GM21367 (cell line): ENCODE data around the gene PGC.

Source experiments
- ATAC-seq: cut with Tn5 transposase; IDR thresholded peaks from one replicate; pipeline ENCODE4 v1.9.1; 2021; ENCODE audit not compliant: unreplicated experiment

PGC gene

GRCh38 chr6:41747256-41748101, at the start of gene PGC:
TSS of gene PGC (minus strand) at chr6:41747397. CDS start at chr6:41747334, 63 bp downstream.
- no peak for ATAC-seq

GRCh38 chr6:41796474-41796873, 49.3 kb upstream of the PGC start:
- no peak for ATAC-seq

- no peak for ATAC-seq
Observed at GRCh38 chr6:41791984-41792383, 44.8 kb upstream of the PGC start.

GRCh38 chr6:41791305-41791704, 44.1 kb upstream of the PGC start:
- ATAC-seq = no peak

DNA sequence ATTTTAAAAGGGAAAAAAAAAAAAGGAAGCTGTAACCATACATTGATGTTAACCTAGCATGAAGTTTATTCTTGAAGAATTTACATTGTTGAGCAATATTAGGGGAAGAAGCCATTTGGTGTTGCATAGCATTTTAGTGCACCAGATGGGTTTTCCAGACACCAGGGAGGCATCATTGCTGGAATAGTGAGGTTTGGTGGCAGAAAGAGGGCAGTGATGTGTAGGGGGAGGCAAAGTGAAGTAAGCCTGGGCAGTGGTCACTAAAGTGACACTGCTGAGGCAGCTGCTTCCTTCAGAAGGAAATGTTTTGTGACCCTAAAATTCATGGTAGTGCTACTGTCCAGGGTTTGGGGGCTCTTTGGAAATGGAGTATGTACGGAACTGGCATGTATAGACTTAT, 42.8 kb upstream of the PGC start:
- no peak for ATAC-seq

- no peak for ATAC-seq
Observed at GRCh38 chr6:41789390-41789724, 42.2 kb upstream of the PGC start.

DNA sequence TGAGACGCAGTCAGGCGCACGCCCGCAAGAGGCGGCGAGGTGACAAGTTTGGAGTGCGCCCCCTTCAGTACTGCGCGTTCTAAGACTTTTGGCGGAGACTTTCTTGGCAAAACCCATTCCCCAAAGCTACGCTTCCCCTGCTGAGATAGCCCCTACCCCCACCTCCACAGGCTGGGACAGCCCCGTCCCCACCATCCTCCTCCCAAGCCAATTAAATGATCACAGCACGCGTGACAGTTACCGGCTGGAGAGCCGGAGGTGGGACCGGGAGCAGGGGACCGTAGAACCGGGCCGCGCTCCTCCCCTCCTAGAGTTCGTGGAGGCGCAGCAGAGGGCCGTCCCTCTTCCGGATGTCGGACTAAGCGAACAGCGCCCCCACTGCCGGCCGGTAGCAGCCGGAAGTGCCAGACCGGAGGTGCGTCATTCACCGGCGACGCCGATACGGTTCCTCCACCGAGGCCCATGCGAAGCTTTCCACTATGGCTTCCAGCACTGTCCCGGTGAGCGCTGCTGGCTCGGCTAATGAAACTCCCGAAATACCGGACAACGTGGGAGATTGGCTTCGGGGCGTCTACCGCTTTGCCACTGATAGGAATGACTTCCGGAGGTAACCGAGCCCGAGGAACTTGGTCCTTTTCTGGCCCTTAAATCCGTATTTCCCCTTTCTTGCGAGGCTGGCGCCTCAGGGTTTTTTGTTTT, 40.2 kb upstream of the PGC start, which contains the start of gene TOMM6:
TOMM6 (plus strand) TSS at position 476 of the 699 bp plus-strand sequence; CDS start at position 480, 4 bp downstream.
- ATAC-seq = peak; percentile 62

DNA sequence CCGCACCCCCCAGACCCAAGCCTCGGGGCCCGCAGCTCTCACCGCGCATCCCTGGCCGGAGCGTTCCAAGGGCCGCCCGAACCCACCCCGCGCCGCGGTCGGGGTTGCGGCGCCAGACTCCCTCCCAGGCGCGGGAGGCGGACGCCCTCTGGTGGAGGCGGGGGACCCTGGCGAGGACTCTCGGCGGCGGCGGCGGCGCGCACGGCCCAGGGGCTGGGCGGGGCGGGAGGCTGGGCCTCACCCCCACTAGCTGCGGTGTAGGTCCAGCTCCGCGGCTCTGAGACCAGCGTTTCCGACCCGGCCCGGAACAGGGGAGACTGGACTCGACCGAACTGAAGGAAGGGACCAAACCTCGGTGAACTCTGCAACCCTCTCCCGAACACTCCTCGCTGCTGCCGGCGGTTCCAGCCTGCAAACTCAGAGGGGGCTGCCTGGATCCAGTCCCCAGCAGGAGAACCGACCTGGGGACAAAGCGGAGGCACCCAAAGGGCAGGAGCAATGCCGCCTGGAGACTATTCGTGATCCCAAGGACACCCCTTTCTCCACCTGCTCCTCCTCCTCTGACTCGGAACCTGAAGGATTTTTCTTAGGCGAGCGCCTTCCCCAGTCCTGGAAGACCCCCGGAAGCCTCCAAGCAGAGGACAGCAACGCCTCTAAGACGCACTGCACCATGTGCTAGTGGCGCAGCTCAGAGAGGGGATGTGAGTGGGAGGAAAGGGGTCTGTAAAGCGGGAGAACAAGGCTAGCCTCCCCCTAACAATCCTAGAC, 39.4 kb upstream of the PGC start:
- ATAC-seq = peak; percentile 40

- ATAC-seq = no peak
Observed at GRCh38 chr6:41785689-41786450, 38.7 kb upstream of the PGC start.

DNA sequence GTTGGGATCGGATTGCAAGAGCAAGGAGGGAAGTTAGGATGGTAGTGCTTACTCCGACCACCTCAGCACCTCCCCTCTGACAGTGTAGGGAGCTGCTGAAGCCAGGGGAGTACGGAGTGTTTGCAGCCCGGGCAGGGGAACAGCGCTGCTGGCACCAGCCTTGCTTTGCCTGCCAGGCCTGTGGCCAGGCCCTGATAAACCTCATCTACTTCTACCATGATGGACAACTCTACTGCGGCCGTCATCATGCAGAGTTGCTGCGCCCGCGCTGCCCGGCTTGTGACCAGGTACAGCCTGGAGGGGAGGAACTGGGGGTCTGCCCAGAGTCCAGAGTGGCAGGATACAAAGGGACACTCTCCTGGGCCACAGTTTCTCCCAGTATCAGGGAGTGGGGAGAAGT, 38.1 kb upstream of the PGC start:
- ATAC-seq = no peak

GRCh38 chr6:41784581-41785171, 37.5 kb upstream of the PGC start:
- no peak for ATAC-seq

DNA sequence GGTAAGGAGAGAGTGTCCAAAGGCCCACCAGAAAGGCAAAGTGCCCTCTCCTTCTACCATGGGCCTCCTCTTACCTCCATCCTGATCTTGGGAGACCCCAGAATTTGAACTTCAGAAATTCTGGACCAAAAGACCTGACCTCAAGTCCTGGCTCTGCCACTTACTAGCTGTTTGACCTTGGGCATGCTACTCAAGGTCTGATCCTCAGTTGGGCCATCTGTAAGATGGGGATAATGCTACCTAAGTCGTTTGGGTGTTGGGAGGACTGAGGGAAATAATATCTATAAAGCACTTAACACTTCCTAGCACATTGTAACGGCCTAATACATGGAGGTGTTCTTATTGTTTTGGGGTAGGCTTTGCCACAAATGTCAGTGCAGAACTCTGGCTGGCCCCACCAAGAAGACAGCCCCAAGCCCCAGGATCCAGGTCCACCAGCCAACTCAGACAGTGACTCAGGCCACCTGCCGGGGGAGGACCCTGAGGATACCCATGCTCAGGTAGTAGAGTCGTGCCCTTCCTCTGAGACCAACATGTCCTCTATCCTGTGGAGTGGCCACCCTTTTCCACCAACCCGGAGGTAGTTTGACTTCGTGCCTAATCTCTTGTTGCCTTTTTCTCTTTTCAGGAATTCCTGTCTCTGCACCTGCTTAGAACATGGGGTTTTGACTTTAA, 36.0 kb upstream of the PGC start:
- no peak for ATAC-seq

DNA sequence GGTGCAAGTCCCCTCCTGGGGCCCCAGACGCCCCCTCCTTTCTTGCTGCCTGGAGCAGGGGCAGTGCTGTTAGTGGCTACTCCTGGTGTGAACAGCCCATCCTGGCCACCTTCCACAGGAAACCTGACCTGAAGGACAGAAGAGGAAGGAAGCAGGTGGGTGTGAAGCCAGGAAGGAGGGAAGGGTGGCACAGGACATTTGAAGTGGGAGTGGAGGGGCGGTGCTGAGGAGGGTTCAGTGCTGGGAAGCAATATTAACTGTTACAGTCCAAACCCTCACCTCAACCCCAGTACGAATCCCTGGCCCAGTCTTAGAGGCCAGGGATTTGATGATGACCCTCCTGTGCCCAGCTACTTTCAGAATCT, 34.2 kb upstream of the PGC start:
- ATAC-seq = no peak

DNA sequence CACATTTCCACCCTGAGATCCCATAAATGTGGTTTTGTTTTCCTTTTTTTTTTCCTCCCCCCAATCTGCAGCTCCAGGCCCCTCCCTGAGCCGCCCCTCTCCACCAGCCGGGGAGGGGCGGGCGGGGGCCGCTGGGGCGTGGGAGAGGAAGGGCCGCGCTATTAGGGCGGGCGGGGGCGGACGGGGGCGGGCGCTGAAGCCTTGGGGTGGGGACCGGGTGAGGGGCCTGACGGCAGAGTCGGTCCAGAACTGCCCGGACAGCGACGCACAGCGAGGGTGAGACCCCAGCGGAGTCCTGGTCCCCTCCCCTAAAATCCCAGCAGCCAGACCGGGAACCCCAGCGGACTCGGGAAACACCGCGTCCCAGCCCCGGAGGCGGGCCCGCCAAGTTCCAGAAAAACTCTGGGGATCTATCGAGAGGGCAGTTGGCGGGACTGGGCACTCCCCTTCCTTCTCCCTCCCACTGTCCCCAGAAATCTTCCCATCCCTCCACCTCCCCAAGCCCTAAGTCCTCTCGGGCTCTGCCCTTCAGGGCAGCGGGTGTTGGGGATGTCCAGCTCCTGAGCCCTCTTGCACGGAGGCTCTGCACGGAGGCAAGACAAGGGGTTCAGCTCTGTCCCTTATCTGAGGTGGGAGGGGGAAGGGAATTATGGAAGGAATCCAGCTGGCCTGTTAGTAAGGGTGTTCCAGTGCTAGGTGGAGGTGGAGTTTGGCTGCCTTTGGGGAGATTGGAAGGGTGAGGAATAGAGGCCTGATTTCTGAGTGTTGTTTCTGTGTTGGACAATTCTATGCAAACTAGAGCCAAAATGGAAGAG, 33.6 kb upstream of the PGC start, which contains the start of gene PRICKLE4:
PRICKLE4 (plus strand) TSS at position 232 of the 815 bp plus-strand sequence. CDS start 2,692 bp downstream, outside the sequence.
- ATAC-seq = no peak

- peak; percentile 91 for ATAC-seq
Observed at GRCh38 chr6:41779788-41780550, 32.8 kb upstream of the PGC start, which contains the start of gene FRS3. TSS of gene FRS3 (minus strand) at chr6:41779900. CDS start at chr6:41776987, 2,913 bp downstream.

DNA sequence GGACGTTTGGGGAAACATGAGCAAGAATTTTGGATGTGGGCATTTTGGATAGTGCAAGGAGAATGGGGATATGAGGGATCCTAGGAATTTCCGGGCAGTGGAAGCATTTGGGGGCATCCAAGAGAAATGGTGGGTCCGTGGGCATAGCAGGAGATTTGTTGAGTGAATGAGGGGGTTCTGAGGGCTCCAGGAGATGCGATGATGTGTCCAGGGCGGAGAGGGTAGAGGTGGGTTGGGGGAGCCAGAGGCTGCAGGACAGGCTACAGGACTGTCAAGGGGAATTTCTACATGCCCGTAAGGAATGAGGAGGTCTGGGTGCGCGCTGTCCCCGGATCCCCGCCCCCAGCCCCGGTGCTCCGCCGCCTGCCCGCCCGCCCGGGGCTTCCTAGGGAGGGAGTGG, 32.1 kb upstream of the PGC start:
- peak; percentile 4 for ATAC-seq

DNA sequence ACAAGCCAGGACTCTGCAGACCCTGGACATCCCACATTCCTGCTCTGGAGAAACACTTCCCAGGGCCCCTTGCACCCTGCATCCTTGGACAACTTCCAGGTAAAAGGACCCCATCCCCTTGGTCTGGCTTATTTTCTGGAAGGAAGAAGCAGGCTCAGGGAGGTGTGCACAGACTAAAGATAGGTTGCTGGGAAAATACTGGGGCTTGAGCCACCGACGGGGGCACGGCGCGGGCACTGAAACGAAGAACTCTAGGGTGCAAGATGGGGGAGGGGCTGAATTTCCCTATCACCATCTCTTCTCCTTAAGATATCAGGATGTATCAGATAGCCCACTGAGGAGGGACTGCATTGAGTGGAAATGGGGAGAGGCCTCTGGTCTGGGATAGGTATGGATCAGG, 31.7 kb upstream of the PGC start:
- ATAC-seq = no peak
